Measurements from ENCODE around the gene RNASEH2A. TPM values are rescaled to one million over a fixed set of nuclear protein-coding genes. Genes with fewer than 3 reads are reported as not detected.

The RNASEH2A gene
- total and polyA plus RNA-seq, 2 of the 13 experiments (the other 11 are each of a cell fraction or from before 2014, with no cell fraction given), result 25.1 to 35.8 TPM

DNA sequence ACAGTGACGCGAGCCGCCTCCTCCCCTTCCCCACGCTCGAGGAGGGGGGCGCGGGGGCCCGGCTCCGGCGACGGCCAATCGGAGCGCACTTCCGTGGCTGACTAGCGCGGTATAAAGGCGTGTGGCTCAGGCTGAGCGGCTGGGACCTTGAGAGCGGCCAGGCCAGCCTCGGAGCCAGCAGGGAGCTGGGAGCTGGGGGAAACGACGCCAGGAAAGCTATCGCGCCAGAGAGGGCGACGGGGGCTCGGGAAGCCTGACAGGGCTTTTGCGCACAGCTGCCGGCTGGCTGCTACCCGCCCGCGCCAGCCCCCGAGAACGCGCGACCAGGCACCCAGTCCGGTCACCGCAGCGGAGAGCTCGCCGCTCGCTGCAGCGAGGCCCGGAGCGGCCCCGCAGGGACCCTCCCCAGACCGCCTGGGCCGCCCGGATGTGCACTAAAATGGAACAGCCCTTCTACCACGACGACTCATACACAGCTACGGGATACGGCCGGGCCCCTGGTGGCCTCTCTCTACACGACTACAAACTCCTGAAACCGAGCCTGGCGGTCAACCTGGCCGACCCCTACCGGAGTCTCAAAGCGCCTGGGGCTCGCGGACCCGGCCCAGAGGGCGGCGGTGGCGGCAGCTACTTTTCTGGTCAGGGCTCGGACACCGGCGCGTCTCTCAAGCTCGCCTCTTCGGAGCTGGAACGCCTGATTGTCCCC lies 14.9 kb upstream of the RNASEH2A start, which contains the start of gene JUNB (continued):
- TF ChIP-seq, protein P1, sequence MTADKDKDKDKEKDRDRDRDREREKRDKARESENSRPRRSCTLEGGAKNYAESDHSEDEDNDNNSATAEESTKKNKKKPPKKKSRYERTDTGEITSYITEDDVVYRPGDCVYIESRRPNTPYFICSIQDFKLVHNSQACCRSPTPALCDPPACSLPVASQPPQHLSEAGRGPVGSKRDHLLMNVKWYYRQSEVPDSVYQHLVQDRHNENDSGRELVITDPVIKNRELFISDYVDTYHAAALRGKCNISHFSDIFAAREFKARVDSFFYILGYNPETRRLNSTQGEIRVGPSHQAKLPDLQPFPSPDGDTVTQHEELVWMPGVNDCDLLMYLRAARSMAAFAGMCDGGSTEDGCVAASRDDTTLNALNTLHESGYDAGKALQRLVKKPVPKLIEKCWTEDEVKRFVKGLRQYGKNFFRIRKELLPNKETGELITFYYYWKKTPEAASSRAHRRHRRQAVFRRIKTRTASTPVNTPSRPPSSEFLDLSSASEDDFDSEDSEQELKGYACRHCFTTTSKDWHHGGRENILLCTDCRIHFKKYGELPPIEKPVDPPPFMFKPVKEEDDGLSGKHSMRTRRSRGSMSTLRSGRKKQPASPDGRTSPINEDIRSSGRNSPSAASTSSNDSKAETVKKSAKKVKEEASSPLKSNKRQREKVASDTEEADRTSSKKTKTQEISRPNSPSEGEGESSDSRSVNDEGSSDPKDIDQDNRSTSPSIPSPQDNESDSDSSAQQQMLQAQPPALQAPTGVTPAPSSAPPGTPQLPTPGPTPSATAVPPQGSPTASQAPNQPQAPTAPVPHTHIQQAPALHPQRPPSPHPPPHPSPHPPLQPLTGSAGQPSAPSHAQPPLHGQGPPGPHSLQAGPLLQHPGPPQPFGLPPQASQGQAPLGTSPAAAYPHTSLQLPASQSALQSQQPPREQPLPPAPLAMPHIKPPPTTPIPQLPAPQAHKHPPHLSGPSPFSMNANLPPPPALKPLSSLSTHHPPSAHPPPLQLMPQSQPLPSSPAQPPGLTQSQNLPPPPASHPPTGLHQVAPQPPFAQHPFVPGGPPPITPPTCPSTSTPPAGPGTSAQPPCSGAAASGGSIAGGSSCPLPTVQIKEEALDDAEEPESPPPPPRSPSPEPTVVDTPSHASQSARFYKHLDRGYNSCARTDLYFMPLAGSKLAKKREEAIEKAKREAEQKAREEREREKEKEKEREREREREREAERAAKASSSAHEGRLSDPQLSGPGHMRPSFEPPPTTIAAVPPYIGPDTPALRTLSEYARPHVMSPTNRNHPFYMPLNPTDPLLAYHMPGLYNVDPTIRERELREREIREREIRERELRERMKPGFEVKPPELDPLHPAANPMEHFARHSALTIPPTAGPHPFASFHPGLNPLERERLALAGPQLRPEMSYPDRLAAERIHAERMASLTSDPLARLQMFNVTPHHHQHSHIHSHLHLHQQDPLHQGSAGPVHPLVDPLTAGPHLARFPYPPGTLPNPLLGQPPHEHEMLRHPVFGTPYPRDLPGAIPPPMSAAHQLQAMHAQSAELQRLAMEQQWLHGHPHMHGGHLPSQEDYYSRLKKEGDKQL (CRISPR knock-in tag; IDR thresholded peaks at IDR 0.05; ENCODE audit: low read depth), result peak; percentile 82; the same call in 1 of the 2 replicates
- TF ChIP-seq, protein P2, sequence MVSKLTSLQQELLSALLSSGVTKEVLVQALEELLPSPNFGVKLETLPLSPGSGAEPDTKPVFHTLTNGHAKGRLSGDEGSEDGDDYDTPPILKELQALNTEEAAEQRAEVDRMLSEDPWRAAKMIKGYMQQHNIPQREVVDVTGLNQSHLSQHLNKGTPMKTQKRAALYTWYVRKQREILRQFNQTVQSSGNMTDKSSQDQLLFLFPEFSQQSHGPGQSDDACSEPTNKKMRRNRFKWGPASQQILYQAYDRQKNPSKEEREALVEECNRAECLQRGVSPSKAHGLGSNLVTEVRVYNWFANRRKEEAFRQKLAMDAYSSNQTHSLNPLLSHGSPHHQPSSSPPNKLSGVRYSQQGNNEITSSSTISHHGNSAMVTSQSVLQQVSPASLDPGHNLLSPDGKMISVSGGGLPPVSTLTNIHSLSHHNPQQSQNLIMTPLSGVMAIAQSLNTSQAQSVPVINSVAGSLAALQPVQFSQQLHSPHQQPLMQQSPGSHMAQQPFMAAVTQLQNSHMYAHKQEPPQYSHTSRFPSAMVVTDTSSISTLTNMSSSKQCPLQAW (CRISPR knock-in tag; IDR thresholded peaks at IDR 0.05), result peak; percentile 85
- TF ChIP-seq GTF2F1 (IDR thresholded peaks at IDR 0.05; ENCODE audit: low read length) (0 out of 2 replicates have a peak, but pooled peaks have one; percentile 78), GABPB1 (CRISPR knock-in tag; IDR thresholded peaks at IDR 0.05) (peak; percentile 90), MTA3 (CRISPR knock-in tag; IDR thresholded peaks at IDR 0.05) (no peak), RFX1 (IDR thresholded peaks at IDR 0.05) (no peak), MEIS2 (CRISPR knock-in tag; IDR thresholded peaks at IDR 0.05) (peak; percentile 93; the same call in 1 of the 2 replicates), KDM5A (IDR thresholded peaks at IDR 0.05; ENCODE audit: borderline replicate concordance, low read length) (0 out of 2 replicates have a peak, but pooled peaks have one; percentile 28), FOXO1 (CRISPR knock-in tag; IDR thresholded peaks at IDR 0.05) (peak; percentile 98), MIER2 (CRISPR knock-in tag; IDR thresholded peaks at IDR 0.05) (no peak), KMT2B (CRISPR knock-in tag; IDR thresholded peaks at IDR 0.05) (peak; percentile 81), CREB1 (IDR thresholded peaks at IDR 0.05) (peak; percentile 84), CREB1 (CRISPR knock-in tag; IDR thresholded peaks at IDR 0.05) (peak; percentile 92), SCMH1 (CRISPR knock-in tag; IDR thresholded peaks at IDR 0.05; ENCODE audit: borderline replicate concordance) (no peak), ZFP36L1 (CRISPR knock-in tag; IDR thresholded peaks at IDR 0.05) (no peak), SRF (IDR thresholded peaks at IDR 0.05; ENCODE audit: low read depth, low read length) (no peak), ZNF510 (CRISPR knock-in tag; IDR thresholded peaks at IDR 0.05; ENCODE audit: low read depth) (no peak), GFI1 (CRISPR knock-in tag; IDR thresholded peaks at IDR 0.05; ENCODE audit: borderline replicate concordance) (no peak), GZF1 (CRISPR knock-in tag; IDR thresholded peaks at IDR 0.05) (no peak), ZNF713 (CRISPR knock-in tag; IDR thresholded peaks at IDR 0.05) (peak; percentile 44; the same call in 1 of the 2 replicates)
- TF ChIP-seq, protein P3, sequence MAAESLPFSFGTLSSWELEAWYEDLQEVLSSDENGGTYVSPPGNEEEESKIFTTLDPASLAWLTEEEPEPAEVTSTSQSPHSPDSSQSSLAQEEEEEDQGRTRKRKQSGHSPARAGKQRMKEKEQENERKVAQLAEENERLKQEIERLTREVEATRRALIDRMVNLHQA (CRISPR knock-in tag; IDR thresholded peaks at IDR 0.05), result no peak
- TF ChIP-seq, protein P4, sequence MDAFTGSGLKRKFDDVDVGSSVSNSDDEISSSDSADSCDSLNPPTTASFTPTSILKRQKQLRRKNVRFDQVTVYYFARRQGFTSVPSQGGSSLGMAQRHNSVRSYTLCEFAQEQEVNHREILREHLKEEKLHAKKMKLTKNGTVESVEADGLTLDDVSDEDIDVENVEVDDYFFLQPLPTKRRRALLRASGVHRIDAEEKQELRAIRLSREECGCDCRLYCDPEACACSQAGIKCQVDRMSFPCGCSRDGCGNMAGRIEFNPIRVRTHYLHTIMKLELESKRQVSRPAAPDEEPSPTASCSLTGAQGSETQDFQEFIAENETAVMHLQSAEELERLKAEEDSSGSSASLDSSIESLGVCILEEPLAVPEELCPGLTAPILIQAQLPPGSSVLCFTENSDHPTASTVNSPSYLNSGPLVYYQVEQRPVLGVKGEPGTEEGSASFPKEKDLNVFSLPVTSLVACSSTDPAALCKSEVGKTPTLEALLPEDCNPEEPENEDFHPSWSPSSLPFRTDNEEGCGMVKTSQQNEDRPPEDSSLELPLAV (CRISPR knock-in tag; conservative IDR thresholded peaks at IDR 0.05; ENCODE audit: low read depth), result no peak
